Activated naive CD4-positive, alpha-beta T cell treated with anti-CD3 and anti-CD28 coated beads, Interleukin-2, amount 50 U/mL, for 16 hours (primary cell): ENCODE data around the gene LONP1.
"Not testable (repeated sequence)": the region's sequence is repeated elsewhere in the genome, so short reads cannot be mapped to it uniquely, and the experiment has no call there.

Experiments
- DNase-seq: peaks from one replicate; pipeline ENCODE4 v3.0.0-alpha.2; 2020

The LONP1 gene

DNA sequence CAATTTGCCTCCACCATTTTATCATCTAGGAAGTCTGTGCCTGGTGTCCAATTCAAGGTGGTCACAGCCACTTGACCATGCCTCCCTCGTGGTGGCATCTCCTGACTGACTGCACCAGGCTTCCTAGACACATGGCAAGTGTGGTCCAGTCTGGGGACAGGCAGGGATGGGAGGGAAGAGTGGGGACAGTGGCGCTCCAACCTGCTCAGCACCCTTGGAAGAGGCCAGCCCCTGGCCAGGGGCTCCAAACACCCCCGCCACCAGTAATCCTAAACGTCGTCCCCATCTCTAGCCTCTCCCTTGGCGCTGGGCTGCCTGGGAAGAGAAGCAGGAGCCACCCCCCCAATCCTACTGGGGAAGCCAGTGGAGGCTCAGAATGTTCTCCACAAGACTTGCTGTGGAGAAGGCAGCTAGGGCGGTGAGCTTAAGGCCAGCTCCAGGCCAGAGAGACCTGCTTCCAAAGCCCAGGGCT is 27.2 kb downstream of the LONP1 start:
- no peak for DNase-seq

DNA sequence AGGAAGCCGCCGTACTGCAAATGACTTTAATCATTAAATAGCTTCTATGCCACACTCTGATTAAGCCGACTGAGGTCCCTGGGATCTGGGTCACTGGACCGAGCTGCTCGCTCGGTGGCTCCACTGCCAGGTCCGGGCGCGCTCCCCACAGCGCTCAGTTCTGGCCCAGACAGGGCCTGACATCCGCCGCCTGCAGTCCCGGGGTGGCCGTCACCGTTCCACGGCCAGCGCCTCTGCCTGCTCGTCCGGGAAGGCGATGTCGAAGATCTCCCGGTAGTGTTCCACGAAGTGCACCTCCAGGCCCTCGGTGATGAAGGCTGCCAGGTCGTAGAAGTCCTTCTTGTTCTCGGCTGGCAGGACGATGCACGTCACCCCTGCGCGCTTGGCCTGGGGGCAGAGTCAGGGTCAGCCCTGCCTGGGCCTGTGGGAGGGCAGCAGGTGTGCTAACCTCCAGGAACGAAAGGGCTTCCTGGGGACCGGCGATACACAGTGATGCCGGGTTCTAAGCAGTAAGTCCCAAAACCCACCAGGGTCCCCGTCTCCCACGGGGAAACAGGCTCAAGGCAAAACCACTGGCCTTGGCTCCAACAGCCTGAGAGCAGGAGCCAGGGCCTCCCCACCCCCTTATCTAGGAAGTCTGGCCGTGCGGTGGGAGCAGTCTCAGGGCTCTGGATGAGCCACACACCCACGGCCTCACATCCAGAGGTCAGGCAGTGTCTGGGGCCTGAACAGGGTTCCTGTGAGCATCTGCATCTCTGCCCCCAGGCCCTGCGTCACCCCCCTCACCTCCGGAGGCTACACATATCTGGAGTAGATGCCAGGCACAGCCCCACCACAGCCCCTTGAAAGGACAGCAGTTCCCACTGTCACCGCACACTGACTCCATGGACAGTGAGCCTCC is 27.9 kb downstream of the LONP1 start:
- peak; percentile 39 for DNase-seq

GRCh38 chr19:5690955-5691821 is 28.8 kb downstream of the LONP1 start:
- peak; percentile 74 for DNase-seq

- DNase-seq = peak; percentile 97
These were observed 29.6 kb downstream of the LONP1 start, which contains the start of gene RPL36 for GRCh38 chr19:5690125-5690954. RPL36 (plus strand) TSS chr19:5690295; CDS start chr19:5690508, 213 bp downstream.

DNA sequence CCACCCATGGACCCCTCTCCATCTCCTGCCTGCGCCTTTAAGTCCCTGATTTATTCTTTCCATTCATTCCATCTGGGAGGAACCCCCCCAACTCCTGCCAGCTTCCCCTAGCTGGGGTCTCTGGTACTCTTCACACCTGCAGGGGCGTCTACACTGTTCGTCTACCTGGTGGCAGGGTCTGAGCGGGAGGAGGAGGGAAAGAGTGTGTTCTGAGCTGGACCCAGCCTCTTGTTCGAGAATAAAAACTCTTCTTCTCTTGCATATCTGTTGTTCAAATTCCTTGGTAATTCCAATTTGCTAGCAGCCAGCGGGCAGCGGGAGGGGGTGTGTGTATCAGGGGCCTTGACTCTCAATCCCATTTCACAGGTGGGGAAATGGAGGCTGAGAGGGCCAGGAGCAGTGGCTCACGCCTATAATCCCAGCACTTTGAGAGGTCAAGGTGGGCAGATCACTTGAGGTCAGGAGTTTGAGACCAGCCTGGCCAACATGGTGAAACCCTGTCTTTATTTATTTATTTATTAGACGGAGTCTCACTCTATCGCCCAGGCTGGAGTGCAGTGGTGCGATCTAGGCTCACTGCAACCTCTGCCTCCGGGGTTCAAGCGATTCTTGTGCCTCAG is 31.6 kb downstream of the LONP1 start:
- not testable (repeated sequence) for DNase-seq

DNA sequence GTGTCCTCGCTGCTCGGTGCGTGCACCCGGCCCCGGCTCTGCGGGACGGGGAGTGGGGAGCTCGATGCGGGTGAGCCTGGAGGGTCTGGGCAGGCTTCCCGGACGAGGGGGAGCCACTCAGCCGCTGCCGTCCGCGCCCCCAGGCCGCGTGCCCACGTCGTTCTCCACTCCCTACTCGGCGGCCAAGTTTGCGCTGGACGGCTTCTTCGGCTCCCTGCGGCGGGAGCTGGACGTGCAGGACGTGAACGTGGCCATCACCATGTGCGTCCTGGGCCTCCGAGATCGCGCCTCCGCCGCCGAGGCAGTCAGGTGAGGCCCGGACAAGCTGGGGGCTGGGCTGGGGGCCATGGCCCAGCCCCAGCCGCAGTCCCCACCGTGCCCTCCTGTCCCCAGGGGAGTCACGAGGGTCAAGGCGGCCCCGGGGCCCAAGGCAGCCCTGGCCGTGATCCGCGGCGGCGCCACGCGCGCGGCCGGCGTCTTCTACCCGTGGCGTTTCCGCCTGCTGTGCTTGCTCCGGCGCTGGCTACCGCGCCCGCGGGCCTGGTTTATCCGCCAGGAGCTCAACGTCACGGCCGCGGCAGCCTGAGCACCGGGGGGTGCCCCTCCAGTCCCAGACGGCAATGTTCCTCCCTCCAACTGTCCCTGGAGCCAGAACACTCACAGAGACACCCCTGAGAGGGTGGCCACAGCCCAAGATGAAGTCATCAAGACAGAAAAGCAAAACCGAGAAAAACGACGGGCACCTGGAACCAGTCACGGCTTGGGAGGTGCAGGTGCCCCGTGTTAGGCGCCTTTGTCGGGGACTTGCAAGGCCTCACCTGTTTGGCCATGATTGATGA is 32.4 kb downstream of the LONP1 start:
- DNase-seq = no peak

GRCh38 chr19:5686647-5687359 is 33.1 kb downstream of the LONP1 start:
- peak; percentile 96 for DNase-seq

DNA sequence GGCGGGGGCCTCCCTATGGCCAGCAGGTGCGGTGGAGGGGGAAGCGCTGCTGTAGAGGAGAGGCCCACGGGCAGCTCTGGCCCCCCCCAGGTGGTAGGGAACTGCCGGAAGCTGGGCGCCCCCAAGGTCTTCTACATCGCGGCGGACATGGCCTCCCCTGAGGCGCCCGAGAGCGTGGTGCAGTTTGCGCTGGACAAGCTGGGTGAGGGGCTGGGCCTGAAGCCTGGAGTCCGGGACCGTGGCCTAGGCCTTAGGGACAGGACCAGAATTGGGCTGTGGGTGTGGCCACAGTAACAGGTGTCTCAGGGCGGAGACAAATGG is 33.7 kb downstream of the LONP1 start:
- no peak for DNase-seq

- DNase-seq = no peak
These were observed 35.1 kb downstream of the LONP1 start for GRCh38 chr19:5684694-5685430.

- no peak for DNase-seq
These were observed 36.6 kb downstream of the LONP1 start for GRCh38 chr19:5683177-5683886.

DNA sequence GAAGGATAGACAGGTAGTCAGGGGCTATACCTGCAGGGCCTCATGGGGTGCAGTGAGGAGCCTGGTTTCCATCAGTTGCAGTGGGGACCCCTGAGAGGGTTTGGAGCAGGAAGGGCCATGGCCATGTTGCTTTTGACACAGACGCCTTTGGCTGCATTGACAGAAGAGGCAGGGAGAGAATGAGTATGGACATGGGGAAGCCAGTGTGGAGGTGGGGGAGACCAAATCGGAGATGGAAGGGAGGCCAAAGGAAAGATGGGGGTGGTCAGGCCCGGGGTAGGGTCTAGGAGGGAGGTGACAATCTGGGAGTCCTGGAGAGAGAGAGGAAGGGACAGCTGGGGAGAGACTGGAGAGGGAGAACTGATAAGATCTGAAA is 37.9 kb downstream of the LONP1 start:
- DNase-seq = no peak

- no peak for DNase-seq
These were observed 38.4 kb downstream of the LONP1 start for GRCh38 chr19:5681391-5682106.

- peak; percentile 98 for DNase-seq
These were observed 39.2 kb downstream of the LONP1 start, which contains the start of the genes HSD11B1L and MICOS13 for GRCh38 chr19:5680437-5681368. HSD11B1L (plus strand) TSS chr19:5681027; CDS start chr19:5684833, 3,806 bp downstream. MICOS13 (minus strand) TSS chr19:5680516; CDS start chr19:5680486, 30 bp downstream.

DNA sequence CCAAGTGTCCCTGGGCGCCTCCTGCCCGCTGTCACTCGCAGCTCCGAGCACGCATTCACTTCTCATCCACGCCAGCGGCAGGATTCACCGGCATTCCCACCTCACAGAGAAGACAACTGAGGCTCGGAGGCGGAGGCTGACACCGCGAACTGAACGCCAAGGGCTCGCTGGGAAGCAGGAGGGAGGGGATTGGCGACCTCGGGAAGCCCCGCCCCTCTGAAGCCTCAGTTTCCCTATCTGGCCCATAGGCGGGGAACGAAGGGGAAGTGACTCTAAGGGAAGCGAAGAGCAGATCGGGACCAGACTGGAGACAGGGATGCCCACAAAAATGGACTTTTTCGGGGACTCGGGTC is 39.9 kb downstream of the LONP1 start:
- no peak for DNase-seq

- DNase-seq = no peak
These were observed 40.5 kb downstream of the LONP1 start for GRCh38 chr19:5679289-5680083.

DNA sequence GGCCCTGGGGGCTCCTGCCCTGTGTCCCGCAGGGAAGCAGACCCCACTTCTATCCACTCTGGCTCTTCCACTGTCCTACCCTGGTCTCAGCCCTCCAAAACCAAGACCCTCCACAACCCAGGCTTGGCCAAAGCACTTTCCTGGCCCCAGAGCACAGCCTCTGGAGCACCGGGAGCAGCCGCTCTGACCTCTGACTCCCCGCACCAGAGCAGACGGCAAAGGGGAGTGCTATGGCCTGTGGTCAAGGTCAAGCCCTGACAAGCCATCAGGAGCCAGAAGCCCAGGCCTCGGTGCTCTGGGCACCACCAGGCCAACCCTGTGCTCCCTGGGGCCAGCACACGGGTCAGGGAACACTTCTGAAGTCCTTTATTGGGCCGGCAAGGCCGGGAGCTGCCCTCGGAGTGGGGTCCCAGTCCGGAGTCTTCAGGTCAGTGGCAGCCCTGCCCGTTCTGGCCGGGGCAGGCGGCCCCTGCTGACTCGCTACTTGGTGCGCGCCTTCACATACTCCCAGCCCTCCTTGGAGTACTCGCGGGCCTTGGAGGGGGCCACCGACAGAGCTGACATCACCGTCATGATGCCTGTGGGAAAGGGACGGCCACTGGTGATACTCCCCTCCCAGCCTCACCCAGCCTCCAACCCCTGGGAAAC is 41.8 kb downstream of the LONP1 start:
- DNase-seq = no peak
